GM19372 (cell line): ENCODE results near the gene CRIP3.

Source experiments
- ATAC-seq: cut with Tn5 transposase; IDR thresholded peaks from one replicate; pipeline ENCODE4 v1.9.1; 2021; ENCODE audit warnings: mild to moderate bottlenecking, low read depth, moderate library complexity; ENCODE audit not compliant: unreplicated experiment

CRIP3 gene

DNA sequence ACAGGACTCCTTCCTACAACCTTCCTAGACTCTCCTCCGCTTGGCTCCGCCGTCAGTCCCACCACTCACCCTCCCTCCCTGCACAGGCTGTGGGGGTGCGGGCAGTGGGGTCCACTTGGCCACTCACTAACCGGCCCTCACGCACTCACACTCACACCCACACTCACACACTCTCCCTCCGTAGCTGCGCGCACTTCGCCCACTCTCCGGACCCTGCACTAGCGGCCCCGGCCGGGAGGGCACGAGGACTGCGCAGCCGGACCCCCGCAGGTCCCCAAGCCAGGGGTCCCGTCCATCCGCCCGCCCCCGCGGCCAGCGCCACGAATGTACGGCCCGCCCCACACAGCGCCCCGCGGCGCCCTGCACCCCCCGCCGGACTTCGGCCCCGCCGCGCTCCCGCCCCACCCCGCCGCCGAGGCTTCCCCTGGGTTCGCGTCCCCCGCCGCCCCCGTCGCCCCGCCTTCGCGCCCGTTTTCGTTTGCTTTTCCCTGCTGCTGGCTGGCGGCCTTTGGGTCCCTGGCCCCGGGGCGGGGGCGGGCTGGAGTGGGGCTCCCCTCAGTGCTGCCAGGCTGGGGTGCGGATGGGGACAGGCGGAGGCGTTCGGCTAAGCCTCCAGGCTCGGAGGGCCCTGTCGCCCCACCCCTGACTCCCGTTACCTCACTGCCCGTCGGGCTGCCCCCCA, 33.6 kb downstream of the CRIP3 start:
- ATAC-seq, result no peak

DNA sequence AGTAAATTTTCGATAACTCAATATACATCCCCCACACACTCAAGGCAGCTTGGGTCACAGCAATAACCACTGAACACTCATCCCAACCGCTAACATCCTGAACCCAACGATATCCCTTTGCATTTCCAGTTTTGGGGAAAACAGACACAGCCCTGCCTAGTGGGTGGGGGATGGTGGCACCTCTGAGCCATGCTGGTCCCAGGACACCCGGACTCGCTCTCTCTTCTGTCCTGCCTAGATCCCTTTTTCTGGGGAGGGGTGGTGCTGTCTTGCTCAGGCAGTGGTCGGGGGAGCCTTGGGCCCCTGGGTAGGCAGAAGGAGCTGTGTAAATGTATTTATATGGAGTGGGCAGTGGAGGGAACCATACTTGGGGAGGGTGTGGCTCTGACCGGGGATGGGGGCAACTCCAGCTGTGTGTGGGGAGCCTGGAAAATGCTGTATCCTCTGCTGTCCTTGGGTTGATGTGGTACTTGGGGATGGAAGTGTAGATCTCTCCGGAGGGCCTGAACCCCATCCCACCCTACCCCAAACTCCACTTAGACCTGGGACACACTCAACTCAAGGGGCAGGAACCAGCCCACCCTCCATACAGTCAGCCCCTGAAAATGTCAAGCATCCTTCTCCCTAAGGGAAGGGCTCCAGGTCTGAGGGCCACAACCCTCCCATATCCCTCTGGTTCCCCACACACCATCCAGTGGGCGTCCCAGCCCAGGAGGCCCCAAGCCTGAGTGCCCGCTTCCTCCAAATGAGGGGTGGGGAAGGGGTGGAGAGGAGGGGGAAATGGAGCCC, 34.3 kb downstream of the CRIP3 start:
- ATAC-seq, result no peak

DNA sequence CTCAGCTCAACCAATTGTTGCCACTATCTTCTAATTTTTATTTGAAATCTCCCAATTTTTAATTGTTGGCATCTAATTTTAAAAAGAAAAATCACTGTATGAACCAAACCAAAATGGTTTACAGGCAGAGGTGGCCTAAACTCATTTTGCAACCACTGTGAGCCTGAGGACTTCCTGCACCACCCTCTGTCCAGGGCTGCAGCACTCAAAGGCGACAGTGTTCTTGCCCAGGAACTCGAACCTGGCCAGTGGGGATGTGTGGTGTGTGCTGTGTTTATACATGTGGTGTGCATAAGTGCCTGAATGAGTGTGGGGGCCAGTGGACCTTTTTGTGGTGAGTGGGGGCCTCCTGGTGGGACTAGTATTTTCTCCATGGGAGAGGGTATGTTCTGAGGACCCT, 34.9 kb downstream of the CRIP3 start:
- ATAC-seq, result no peak

DNA sequence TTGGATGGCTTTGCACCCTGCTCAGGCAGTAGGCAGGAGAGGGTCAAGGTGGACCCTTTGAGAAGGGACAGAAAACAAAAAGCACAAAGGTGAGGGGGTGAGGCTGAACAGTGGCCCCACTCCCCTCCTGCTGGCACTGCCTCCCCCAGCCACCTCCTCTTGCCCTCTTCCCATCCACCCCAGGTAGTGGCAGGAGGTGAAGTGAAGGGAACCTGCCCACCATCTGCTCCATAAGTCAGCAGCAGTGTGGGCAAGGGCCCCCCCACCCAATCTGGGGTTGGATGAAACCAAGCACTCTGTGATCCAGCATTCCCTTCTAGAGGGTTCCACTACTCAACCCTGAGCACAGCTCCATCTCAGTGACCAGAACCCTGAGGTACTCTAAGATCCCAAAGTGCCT, 36.7 kb downstream of the CRIP3 start:
- no peak for ATAC-seq

DNA sequence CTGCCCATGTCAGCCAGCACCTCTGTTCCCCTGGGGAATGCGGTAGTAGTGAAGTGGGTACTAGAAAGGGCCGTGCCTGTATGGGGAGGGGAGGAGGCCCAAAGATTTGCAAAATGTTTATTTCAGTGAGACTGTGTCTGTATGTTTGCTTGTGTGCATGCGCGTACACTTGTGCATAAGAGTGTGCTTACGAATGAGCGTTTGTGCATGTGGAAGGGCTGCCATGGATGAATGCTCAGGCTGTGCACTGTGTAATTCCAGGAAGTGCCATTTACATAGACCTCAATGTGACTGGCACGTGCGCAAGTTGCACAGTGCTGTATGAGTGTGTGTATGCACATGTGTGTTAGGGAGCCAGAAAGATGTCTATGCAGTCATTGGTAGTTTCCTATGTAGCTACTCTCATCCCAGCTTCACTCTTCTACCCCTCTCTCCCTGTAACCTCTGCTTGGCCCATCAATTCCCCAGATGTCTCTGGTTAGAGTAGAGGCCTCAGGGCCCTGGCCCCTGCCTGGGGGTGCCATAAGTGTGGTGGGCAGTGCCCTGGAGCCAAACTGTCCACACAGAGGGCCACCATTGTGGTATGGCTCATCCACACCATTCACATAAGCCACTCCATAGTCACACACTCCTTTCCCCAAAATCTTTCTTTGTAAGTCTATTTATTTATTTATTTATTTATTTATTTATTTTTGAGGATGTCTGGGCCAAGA, 37.4 kb downstream of the CRIP3 start:
- ATAC-seq, result no peak

DNA sequence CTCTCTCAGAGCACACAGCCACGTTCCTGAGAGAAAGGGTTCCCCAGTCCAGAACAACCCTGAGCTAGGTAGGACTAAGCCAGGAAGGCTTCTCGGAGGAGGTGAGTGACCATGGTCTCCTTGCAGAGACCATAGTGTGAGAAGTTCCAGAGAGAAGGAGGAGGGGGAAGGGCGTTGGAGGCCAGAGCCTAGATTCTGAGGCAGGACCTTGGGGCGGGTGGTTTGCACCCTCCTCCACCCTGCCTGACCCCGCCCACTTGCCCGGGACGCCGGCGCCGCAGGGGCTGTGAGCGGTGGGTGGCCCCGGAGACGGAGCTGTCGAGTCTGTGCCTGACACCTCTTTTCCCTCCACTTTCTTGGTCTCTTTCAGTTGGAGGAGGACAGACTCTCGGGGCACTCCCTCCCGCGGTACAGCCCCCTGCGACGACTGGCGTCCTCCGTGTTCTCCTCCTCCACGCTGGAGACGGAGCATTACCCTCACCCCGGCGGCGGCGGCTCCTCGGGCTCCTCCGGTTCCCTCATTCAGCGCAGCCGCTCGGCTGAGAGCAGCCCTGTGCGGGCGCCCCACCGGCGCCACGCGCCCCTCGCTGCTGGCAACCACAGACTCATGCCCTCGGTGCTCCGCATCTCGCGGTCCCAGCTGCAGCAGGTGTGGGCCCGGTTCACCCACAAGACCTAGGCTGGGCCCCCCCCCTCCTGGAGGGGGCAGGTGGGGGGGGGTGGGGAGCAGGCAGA, 39.2 kb downstream of the CRIP3 start:
- no peak for ATAC-seq

DNA sequence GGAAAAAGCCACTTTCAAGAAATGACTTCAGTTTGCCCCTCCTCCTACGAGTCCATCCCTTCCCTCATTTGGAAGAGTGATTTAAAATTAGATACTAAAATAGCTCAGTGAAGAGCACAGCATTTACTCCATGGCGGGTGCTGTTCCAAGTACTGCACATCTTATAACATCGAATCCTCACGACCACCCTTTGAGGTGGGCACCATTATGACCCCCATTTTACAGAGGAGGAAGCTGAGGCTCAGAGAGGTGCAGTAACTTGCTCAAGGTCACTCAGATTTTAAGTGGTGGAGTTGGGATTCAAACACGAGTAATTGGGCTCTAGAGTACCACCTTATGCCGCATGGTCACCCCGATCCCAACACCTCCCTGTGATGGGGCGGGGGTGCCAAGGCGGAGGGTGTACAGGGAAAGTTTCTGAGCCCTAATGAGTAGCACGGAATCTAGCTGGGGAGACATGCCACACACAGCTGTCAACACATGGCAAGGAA, 39.8 kb downstream of the CRIP3 start:
- no peak for ATAC-seq

DNA sequence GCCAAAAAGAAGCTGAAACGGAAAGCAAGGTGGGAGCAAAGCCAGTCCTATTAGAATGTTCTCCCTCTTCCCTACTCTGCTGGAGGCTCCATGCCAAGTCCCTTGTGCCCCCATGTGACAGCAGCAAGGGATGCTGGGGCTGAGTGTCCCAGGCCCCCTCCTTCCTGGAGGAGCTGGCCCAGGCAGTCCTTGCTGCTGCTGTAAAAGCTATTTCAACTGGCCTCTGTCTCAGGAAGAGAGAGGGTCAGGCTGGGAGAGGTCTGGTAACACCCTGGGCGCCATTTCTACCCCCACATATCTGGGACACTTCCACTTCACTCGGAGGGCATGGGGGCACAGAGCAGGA, 40.3 kb downstream of the CRIP3 start:
- ATAC-seq, result no peak

DNA sequence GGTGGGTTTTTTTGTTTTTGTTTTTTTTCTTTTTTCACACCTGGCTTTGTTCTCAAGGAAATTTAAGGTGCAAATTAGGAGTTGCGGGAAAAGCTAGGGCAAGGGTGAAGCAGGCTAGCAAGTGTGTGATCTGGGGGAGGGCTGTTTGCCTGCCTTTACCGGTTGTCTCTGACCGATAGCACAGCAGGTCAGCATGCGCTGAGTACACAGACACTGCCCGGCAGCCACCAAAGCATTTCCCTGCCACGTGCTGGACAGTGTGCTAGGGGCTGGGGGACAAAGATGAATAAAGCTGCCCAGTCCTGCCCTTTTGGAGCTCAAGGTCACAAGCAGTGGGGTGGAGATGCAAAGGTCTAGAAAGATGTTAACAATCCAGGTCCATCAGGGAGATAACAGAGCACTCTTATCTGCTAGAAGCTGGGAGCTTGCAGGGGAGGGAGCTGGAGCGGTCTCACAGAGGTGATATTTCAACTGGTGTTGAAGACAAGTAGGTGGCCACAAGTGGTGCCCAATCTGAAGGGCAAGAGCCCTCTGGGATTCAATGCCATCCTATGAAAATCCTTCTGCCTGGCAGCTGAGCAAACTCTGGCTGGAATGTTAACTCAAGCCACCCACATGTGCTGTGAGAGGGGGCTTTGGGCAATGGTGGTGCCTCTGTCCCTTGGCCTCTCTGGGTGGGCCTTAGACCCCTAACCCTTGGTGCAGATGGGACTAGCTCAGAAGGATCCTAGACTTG, 40.8 kb downstream of the CRIP3 start:
- ATAC-seq, result no peak

DNA sequence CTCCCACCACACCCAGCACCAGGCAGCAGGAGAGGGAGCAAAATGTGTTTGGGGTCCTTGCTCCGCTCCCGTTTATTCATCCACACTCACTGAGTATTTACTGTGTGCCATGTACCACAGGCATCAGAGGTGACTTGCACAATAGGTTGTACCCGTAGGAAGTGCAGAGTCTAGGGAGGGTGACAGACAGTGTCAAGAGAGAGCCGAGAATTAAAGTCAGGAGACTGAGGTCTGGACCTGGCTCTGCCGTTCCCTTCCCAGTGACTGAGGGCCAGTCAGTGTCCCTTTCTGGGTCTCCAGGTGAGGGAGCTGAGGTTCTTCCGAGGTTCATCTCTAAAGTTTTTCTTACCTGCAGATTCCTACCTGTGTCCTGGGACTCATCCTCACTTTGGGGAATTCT, 43.1 kb downstream of the CRIP3 start:
- no peak for ATAC-seq

DNA sequence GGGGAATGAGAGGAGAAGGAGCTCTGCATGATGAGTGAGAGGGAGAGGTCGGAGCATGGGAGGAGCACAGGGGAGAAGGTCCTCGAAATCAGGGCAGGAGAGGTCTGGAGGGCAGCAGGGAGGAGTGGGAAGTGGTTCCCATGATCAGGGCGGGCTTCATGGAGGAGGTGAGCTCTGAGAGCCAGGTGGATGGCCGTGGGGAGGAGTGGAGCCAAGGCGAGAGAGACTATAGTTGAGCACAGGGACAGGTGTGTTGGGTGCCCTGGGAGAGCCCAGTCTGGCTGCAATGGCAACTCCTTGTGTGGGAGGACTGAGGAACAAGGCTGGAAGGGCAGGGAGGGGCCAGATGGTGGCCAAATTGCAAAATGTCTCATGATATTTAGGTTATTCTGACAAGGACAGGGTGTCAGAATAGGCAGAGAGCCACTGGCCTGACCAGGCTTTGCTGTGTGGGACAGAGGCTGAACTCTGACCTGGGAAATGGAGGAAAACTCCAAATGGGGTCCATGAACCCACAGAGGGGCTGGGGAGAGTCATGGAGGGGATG, 44.0 kb downstream of the CRIP3 start:
- ATAC-seq, result no peak

DNA sequence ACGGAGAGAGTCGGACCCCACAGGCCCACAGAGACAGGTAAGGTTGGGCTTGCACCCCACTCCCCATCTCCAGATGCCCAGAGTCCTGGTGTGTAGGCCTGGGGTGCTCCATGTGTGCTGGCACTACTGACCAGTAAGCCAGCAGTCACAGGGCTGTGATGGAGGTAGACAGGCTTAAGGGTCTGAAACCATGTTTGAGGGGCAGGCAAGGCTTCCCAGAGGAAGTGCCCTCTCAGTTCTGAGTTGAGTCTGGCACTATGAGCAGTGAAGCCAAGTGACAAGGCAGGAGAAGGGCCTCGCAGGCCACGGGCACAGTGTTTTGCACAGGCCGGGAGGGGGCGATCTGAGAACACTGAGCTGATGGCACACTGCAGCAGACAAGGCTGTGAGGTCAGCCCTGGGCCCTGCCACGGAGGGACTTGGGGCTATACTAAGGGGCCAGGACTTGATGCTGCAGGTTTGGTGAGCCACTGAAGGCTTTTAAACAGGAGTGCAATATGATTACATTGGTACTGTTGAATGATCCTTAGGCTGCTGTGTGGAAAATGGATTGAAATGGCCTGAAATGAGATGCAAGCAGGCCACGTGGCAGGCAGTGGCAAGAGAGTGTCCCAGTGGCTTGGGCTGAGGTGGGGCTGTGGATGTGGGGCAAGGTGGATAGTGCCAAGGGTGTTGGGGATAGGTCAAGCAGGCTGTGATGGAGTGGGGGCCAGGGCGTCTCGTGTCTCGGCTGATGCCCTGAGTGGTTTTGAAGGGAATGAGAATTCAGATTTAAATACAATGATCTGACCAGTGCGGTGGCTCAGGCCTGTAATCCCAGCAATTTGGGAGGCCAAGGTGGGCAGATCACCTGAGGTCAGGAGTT, 45.1 kb downstream of the CRIP3 start:
- peak; percentile 78 for ATAC-seq

DNA sequence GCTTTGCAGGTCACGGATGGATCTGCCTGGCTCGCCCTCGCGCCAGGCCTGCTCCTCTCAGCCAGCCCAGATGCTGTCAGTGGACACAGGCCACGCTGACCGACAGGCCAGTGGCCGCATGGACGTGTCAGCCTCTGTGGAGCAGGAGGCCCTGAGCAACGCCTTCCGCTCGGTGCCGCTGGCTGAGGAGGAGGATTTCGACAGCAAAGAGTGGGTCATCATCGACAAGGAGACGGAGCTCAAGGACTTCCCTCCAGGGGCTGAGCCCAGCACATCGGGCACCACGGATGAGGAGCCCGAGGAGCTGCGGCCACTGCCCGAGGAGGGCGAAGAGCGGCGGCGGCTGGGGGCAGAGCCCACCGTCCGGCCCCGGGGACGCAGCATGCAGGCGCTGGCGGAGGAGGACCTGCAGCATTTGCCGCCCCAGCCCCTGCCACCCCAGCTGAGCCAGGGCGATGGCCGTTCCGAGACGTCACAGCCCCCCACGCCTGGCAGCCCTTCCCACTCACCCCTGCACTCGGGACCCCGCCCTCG, 45.8 kb downstream of the CRIP3 start:
- ATAC-seq, result no peak

DNA sequence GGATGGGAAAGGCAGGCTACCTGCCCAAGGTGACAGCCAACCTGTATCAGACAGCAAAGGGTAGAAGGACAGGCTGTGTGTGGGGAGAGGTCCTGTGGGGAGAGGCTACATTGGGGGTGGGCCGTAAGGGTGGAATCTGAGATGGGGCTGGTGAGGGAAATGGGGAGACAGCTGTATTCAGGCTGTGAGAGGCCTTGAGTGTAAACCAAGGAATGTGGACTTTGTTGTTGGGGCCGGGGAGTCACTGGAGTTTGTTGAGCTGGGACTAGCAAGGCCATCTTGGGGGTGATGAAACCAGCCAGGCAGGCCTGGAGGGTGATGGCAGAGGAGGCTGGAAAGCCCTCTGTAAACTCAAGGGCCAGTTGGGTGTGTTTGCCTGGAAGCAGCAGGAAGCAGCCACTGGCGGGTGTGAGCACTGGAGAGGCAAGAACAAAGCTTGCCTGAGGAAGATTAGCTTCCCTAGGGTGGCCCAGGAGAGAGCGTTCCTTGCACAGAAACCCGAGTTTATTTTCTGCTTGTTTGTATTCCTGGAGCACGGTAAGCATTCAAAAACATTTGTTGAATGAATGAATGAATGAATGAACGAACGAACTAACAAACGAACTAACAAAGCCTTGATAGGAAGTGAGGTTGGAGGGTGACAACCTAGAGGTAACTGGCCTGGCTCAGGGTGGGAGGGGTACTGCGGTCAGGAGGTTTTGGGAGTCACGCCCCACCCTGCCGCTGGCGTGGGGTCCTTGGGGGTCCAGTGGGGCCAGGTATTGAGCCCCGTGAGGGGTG, 46.4 kb downstream of the CRIP3 start:
- no peak for ATAC-seq

DNA sequence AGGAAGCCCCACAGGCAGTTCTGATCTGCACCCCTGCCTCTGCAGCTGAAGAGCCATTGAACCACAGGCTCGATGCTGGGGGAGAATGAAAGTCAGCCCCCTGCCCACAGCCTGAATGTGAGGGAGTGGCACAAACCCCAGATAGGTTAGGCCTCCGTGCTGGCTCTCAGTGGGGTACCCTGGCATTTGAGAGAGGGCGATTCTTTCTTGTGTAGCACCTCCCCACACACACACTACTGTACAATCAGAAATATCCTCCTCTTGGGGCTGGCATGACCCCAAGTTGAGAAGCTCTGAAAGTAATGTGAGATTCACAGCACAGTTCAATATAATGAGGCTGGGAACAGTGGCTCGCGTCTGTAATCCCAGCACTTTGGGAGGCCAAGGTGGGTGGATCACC, 47.4 kb downstream of the CRIP3 start:
- ATAC-seq, result no peak

DNA sequence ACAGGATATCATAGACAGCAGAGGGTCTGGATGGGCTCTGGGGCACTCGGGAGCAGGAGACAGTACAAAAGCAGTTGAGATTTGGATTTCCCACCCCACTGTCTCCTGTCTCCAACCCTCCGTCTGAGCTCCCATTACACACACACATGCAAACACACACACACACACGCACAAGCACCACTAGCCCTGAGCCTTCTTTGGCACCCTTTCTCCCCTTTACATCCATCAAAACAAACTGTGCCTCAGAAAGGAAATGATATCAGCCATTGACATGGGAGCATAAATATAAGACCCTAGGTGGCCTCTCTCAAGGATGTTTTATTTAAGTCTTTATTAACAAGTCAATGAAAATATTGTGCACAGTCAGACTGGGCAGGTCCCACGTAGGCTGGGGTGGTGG, 47.8 kb downstream of the CRIP3 start:
- ATAC-seq, result no peak

DNA sequence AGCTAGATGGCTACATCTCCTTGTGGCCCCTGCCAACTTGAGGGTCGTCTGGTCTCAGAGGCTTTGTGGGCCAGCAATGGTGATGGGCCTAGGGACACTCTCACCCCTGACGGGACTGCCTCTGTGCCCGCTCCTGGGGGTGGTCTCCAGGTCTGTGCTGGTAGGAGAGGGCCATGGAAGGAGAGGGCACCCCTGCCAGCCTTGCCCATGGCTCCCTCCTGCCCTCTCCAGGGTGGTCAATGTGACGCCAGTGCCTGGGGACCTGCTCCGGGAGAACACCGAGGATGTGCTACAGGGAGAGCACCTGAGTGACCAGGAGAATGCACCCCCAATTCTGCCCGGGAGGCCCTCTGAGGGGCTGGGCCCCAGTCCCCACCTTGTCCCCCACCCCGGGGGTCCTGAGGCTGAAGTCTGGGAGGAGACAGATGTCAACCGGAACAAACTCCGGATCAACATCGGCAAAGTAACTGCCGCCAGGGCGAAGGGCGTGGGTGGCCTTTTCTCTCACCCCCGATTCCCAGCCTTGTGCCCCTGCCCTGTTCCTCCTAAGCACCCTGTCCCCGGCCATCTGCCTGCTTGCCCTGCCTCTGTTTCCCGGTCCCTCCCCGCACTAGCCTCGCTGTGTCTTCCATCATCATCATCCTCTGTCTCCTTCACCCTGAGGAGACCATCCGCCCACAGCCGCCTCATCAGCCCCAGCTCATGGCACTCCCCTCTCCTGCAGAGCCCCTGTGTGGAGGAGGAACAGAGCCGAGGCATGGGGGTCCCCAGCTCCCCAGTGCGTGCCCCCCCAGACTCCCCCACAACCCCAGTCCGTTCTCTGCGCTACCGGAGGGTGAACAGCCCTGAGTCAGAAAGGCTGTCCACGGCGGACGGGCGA, 49.6 kb downstream of the CRIP3 start:
- no peak for ATAC-seq
